Trophoblast cell (in vitro differentiated cells and primary cell): ENCODE results near the gene OR3A2.
"Not testable (repeated sequence)": the region's sequence is repeated elsewhere in the genome, so short reads cannot be mapped to it uniquely, and the experiment has no call there.

Experiments
- DNase-seq, 2 donors: peaks; one replicate each; pipeline ENCODE4 v3.0.0-alpha.2; 2016
- H2AFZ ChIP-seq: 2 replicates; pipeline ENCODE4 v1.6.1; 2013; ENCODE audit warnings: low read length, moderate library complexity, mild to moderate bottlenecking; ENCODE audit not compliant: insufficient read depth, poor library complexity
- H2AK5ac ChIP-seq: 2 replicates; pipeline ENCODE4 v1.6.1; 2013; ENCODE audit warnings: mild to moderate bottlenecking, low read length
- H2BK120ac ChIP-seq: 2 replicates; pipeline ENCODE4 v1.6.1; 2013; ENCODE audit warnings: low read length, mild to moderate bottlenecking, moderate library complexity; ENCODE audit not compliant: insufficient read depth, poor library complexity
- H2BK12ac ChIP-seq: 2 replicates; pipeline ENCODE4 v1.6.1; 2013; ENCODE audit warnings: mild to moderate bottlenecking, low read length, moderate library complexity
- H2BK5ac ChIP-seq: 2 replicates; pipeline ENCODE4 v1.6.1; 2013; ENCODE audit warnings: low read length, low read depth, moderate library complexity, mild to moderate bottlenecking; ENCODE audit not compliant: poor library complexity
- H3K14ac ChIP-seq: 2 replicates; pipeline ENCODE4 v1.6.1; 2013; ENCODE audit warnings: mild to moderate bottlenecking, low read length
- H3K18ac ChIP-seq: 2 replicates; pipeline ENCODE4 v1.6.1; 2013; ENCODE audit warnings: mild to moderate bottlenecking, low read length
- H3K23ac ChIP-seq: 2 replicates; pipeline ENCODE4 v1.6.1; 2013; ENCODE audit warnings: low read length
- H3K27ac ChIP-seq: 2 replicates; pipeline ENCODE4 v1.5.1; 2013; ENCODE audit warnings: low read depth, mild to moderate bottlenecking, inconsistent platforms, low read length, moderate library complexity
- H3K27me3 ChIP-seq: 2 replicates; pipeline ENCODE4 v1.6.1; 2013; ENCODE audit warnings: inconsistent platforms, mild to moderate bottlenecking, low read length, moderate library complexity; ENCODE audit not compliant: insufficient read depth
- H3K36me3 ChIP-seq, 2 experiments: 1 replicate in 1 of 2; 2 replicates in 1 of 2; pipeline ENCODE4 v1.6.1; 2013; ENCODE audit warnings: low read length in 2 of 2, mild to moderate bottlenecking in 2 of 2, moderate library complexity in 1 of 2; ENCODE audit not compliant: insufficient read depth in 2 of 2, control insufficient read depth in 1 of 2
- H3K4ac ChIP-seq: 2 replicates; pipeline ENCODE4 v1.6.1; 2013; ENCODE audit warnings: low read depth, mild to moderate bottlenecking, low read length, moderate library complexity
- H3K4me1 ChIP-seq, 2 experiments: 1 replicate in 1 of 2; 2 replicates in 1 of 2; pipeline ENCODE4 v1.6.1; 2013; ENCODE audit warnings: low read length in 2 of 2, mild to moderate bottlenecking in 2 of 2, moderate library complexity in 1 of 2; ENCODE audit not compliant: insufficient read depth in 2 of 2, control insufficient read depth in 1 of 2
- H3K4me2 ChIP-seq: 2 replicates; pipeline ENCODE4 v1.6.1; 2013; ENCODE audit warnings: inconsistent platforms, mild to moderate bottlenecking, low read length, moderate library complexity
- H3K4me3 ChIP-seq: 2 replicates; pipeline ENCODE4 v1.5.1; 2013; ENCODE audit warnings: mild to moderate bottlenecking, low read depth, low read length, inconsistent platforms
- H3K79me1 ChIP-seq: one replicate; pipeline ENCODE4 v1.6.1; 2013; ENCODE audit warnings: low read length
- H3K79me2 ChIP-seq: 2 replicates; pipeline ENCODE4 v1.6.1; 2013; ENCODE audit warnings: low read length, mild to moderate bottlenecking; ENCODE audit not compliant: control insufficient read depth, insufficient read depth, poor library complexity
- H3K9ac ChIP-seq: 2 replicates; pipeline ENCODE4 v1.6.1; 2013; ENCODE audit warnings: mild to moderate bottlenecking, low read length
- H3K9me3 ChIP-seq: 2 replicates; pipeline ENCODE4 v1.6.1; 2013; ENCODE audit warnings: low read depth, mild to moderate bottlenecking, control low read depth, inconsistent platforms, low read length; ENCODE audit not compliant: insufficient read depth
- H4K12ac ChIP-seq: 2 replicates; pipeline ENCODE4 v1.6.1; 2013; ENCODE audit warnings: low read depth, mild to moderate bottlenecking, low read length, moderate library complexity
- H4K8ac ChIP-seq: 2 replicates; pipeline ENCODE4 v1.6.1; 2013; ENCODE audit warnings: low read depth, mild to moderate bottlenecking, low read length, moderate library complexity
- H4K91ac ChIP-seq: one replicate; pipeline ENCODE4 v1.6.1; 2013; ENCODE audit warnings: low read depth, mild to moderate bottlenecking, low read length, moderate library complexity
- WGBS: extraction: QIAGEN DNeasy Blood & Tissue Kit; methylation state at CpG from one replicate; pipeline ENCODE4 v1.1.7; 2013; ENCODE audit warnings: missing lambda C conversion rate; ENCODE audit not compliant: insufficient read length, insufficient coverage; ENCODE audit errors: extremely low coverage; 5-methylcytosine and 5-hydroxymethylcytosine counted together

OR3A2 gene

DNA sequence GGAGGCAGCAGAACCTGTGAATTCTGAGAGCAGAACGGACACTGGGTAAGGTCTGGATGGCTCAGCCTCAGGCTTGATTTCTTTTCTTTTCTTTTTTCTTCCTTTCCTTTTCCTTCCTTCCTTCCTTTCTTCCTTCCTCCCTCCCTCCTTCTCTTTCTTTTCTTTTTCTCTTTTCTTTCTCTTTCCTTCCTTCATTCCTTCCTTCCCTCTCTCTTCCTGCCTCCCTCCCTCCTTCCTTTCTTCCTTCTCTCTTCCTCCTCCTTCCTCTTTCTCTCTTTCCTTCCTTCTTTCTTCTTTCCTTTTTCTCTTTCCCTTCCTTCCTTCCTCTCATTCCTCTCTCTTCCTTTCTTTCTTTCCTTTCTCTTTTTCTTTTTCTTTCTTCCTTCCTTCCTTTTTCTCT lies 125.9 kb downstream of the OR3A2 start:
- no peak for DNase-seq
- H4K12ac ChIP-seq: no peak overlapping the region
- no peaks in the 10 kb centered on the region for H3K79me1 ChIP-seq
- H3K4ac ChIP-seq: no peak overlapping the region
- no peak overlapping the region for H2BK12ac ChIP-seq
- no peaks in the 10 kb centered on the region for H3K4me1 ChIP-seq
- H4K8ac ChIP-seq: no peak overlapping the region
- no peak overlapping the region for H2BK5ac ChIP-seq
- H2AFZ ChIP-seq: no peak overlapping the region
- H3K27me3 ChIP-seq: no peaks in the 10 kb centered on the region
- WGBS: no CpG with 5 or more reads among the region's 1 CpG
- H3K4me3 ChIP-seq: no peak overlapping the region
- no peak overlapping the region for H4K91ac ChIP-seq
- H3K14ac ChIP-seq: no peak overlapping the region
- H3K23ac ChIP-seq: no peak overlapping the region
- H3K18ac ChIP-seq: no peak overlapping the region
- no peak overlapping the region for H3K9ac ChIP-seq
- no peak overlapping the region for H2AK5ac ChIP-seq
- peaks cover 9% of the 10 kb centered on the region for H3K9me3 ChIP-seq
- no peak overlapping the region for H3K27ac ChIP-seq
- H2BK120ac ChIP-seq: no peak overlapping the region
- H3K36me3 ChIP-seq: no peaks in the 10 kb centered on the region
- H3K4me2 ChIP-seq: no peak overlapping the region
- H3K79me2 ChIP-seq: no peaks in the 10 kb centered on the region

DNA sequence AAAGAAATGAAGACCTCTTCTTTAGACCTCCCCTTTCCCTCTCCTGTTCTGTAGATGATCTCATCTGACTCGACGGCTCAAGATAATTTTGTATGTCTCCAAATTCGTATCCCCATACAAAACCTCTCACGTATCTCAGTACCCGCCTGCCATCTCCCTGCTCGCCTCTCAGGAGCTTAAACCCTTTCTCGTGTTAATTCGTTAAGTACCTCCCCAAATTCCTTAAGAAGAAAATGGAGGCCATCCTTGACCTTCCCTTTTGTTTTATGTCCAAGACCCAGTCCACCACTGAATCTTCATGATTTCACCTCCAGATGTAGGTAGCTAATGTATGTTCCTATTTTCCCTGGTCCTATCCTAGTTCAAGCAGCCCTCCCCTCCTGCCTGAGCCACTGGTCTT lies 129.5 kb downstream of the OR3A2 start:
- no peaks in the 10 kb centered on the region for H3K36me3 ChIP-seq
- no peak overlapping the region for H4K8ac ChIP-seq
- H2AK5ac ChIP-seq: no peak overlapping the region
- H3K9me3 ChIP-seq: peaks cover 6% of the 10 kb centered on the region
- H3K4me2 ChIP-seq: no peak overlapping the region
- no peaks in the 10 kb centered on the region for H3K79me1 ChIP-seq
- H3K9ac ChIP-seq: no peak overlapping the region
- H3K18ac ChIP-seq: no peak overlapping the region
- no peak overlapping the region for H2BK5ac ChIP-seq
- no peak overlapping the region for H3K4me3 ChIP-seq
- no peak overlapping the region for H4K91ac ChIP-seq
- no peak overlapping the region for H4K12ac ChIP-seq
- H2BK120ac ChIP-seq: no peak overlapping the region
- no peak for DNase-seq
- no peak overlapping the region for H2AFZ ChIP-seq
- no peak overlapping the region for H3K27ac ChIP-seq
- H3K23ac ChIP-seq: no peak overlapping the region
- no peaks in the 10 kb centered on the region for H3K27me3 ChIP-seq
- no peak overlapping the region for H3K4ac ChIP-seq
- H2BK12ac ChIP-seq: no peak overlapping the region
- WGBS: no CpG with 5 or more reads among the region's 8 CpGs
- no peaks in the 10 kb centered on the region for H3K79me2 ChIP-seq
- H3K4me1 ChIP-seq: no peaks in the 10 kb centered on the region
- no peak overlapping the region for H3K14ac ChIP-seq

DNA sequence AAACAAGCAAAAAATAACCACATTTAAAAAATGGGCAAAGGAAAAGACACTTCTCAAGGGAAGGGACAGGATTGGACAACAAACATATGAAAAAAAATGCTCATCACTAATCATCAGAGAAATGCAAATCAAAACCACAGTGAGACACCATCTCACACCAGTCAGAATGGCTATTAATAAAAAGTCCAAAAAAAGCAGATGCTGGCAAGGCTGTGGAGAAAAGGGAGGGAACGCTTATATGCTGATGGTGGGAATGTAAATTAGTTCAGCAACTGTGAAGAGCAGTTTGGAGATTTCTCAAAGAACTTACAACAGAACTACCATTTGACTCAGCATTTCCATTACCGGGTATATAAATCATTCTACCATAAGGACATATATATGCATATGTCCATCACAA lies 137.1 kb downstream of the OR3A2 start:
- H3K14ac ChIP-seq, H3K27ac ChIP-seq, H3K36me3 ChIP-seq, H2BK12ac ChIP-seq, H3K4me3 ChIP-seq, H4K12ac ChIP-seq, DNase-seq, H3K79me2 ChIP-seq, H2AK5ac ChIP-seq, H3K4ac ChIP-seq, H4K8ac ChIP-seq, H3K9me3 ChIP-seq, H3K27me3 ChIP-seq, H4K91ac ChIP-seq, H3K79me1 ChIP-seq, H2AFZ ChIP-seq, H3K9ac ChIP-seq, H3K4me2 ChIP-seq, H3K4me1 ChIP-seq, H2BK120ac ChIP-seq, H2BK5ac ChIP-seq, H3K23ac ChIP-seq, H3K18ac ChIP-seq: not testable (repeated sequence)
- WGBS: no CpG with 5 or more reads among the region's 2 CpGs

DNA sequence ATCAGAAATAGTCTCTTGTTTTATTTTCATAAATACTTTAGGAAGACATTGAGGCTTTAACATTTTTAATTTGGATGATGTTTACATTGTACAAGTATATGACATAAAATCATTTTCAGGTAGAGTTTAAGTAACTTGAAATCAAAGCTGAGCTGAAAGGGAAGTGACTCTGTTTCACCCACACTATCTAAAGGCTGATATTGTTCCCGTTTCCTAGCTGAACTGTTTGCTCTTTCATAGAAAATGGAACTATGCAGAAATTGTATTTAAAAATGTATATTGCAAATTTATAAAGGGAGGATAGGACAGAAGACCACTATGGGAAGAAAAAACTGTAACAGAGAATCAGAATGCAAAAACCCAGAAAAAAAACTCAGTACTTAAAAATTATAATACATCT lies 141.3 kb downstream of the OR3A2 start:
- not testable (repeated sequence) for H4K12ac ChIP-seq, H3K4me2 ChIP-seq, H4K91ac ChIP-seq, H3K18ac ChIP-seq, H2BK12ac ChIP-seq, H3K27me3 ChIP-seq, H3K9ac ChIP-seq, H3K4me3 ChIP-seq, H3K4ac ChIP-seq, H3K79me2 ChIP-seq, H2AK5ac ChIP-seq, H3K79me1 ChIP-seq, H2BK120ac ChIP-seq, H3K23ac ChIP-seq, H3K27ac ChIP-seq, H2AFZ ChIP-seq, H4K8ac ChIP-seq, H3K14ac ChIP-seq, H3K4me1 ChIP-seq, DNase-seq, H3K9me3 ChIP-seq, H3K36me3 ChIP-seq, H2BK5ac ChIP-seq
- WGBS: no CpG with 5 or more reads among the region's 1 CpG
